HepG2 (cell line): ENCODE measurements around the gene CYTH2. TPM values are rescaled to one million over a fixed set of nuclear protein-coding genes. Genes with fewer than 3 reads are reported as not detected.

ENCODE experiments used
- ESRRA ChIP-seq: sonication (generic); formaldehyde crosslinking; IDR thresholded peaks from 2 replicates; pipeline ENCODE4 v1.5.1; 2020; ENCODE audit warnings: mild to moderate bottlenecking, low read depth, missing genetic modification reagents
- GZF1 ChIP-seq: sonication (generic); formaldehyde crosslinking; IDR thresholded peaks from 2 replicates; pipeline ENCODE4 v1.5.1; 2020; ENCODE audit warnings: mild to moderate bottlenecking, missing genetic modification reagents
- HNRNPLL ChIP-seq: fragments of 200-400 bp; formaldehyde crosslinking; IDR thresholded peaks from 2 replicates; pipeline ENCODE4 v1.6.1; 2017; ENCODE audit warnings: mild to moderate bottlenecking, low read depth, low read length; ENCODE audit not compliant: poor library complexity, severe bottlenecking
- HOXA7 ChIP-seq: sonication (generic); formaldehyde crosslinking; IDR thresholded peaks from 2 replicates; pipeline ENCODE4 v1.8.1; 2022; ENCODE audit warnings: mild to moderate bottlenecking, missing genetic modification reagents, moderate library complexity
- KDM5B ChIP-seq: sonication (generic); formaldehyde crosslinking; IDR thresholded peaks from 2 replicates; pipeline ENCODE4 v1.4.0; 2020; ENCODE audit warnings: missing genetic modification reagents, mild to moderate bottlenecking, borderline replicate concordance
- MXI1 ChIP-seq: IDR thresholded peaks from 3 replicates; pipeline ENCODE4 v1.6.1; 2012; ENCODE audit warnings: low read depth, low read length, inconsistent platforms, borderline replicate concordance
- PTBP1 ChIP-seq: fragments of 200-400 bp; formaldehyde crosslinking; IDR thresholded peaks from 2 replicates; pipeline ENCODE4 v1.6.1; 2018; ENCODE audit warnings: low read length, low read depth; ENCODE audit not compliant: poor library complexity, severe bottlenecking
- RAD51 ChIP-seq: fragments of 450-650 bp; IDR thresholded peaks from 2 replicates; pipeline ENCODE4 v1.6.1; 2016; ENCODE audit warnings: borderline replicate concordance
- RXRB ChIP-seq: IDR thresholded peaks from 2 replicates; pipeline ENCODE4 v1.6.1; 2016; ENCODE audit warnings: borderline replicate concordance, missing genetic modification reagents, missing compliant biosample characterization
- SATB2 ChIP-seq: sonication (generic); formaldehyde crosslinking; IDR thresholded peaks from 2 replicates; pipeline ENCODE4 v1.5.0; 2020; ENCODE audit warnings: missing genetic modification reagents
- ZBTB33 ChIP-seq: sonication (generic); formaldehyde crosslinking; IDR thresholded peaks from 2 replicates; pipeline ENCODE4 v1.4.0; 2020; ENCODE audit warnings: missing genetic modification reagents
- ZMYM3 ChIP-seq: sonication (generic); formaldehyde crosslinking; IDR thresholded peaks from 2 replicates; pipeline ENCODE4 v1.5.1; 2020; ENCODE audit warnings: mild to moderate bottlenecking, missing genetic modification reagents
- ZNF230 ChIP-seq: sonication (generic); formaldehyde crosslinking; IDR thresholded peaks from 2 replicates; pipeline ENCODE4 v1.4.0; 2020; ENCODE audit warnings: mild to moderate bottlenecking, missing genetic modification reagents
- ZNF275 ChIP-seq: sonication (generic); formaldehyde crosslinking; IDR thresholded peaks from 2 replicates; pipeline ENCODE4 v1.8.0; 2022; ENCODE audit warnings: missing genetic modification reagents, mild to moderate bottlenecking, inconsistent platforms, borderline replicate concordance
- ZNF430 ChIP-seq: sonication (generic); formaldehyde crosslinking; IDR thresholded peaks from 2 replicates; pipeline ENCODE4 v1.9.0; 2021; ENCODE audit warnings: mild to moderate bottlenecking, missing genetic modification reagents
- ZNF775 ChIP-seq: sonication (generic); formaldehyde crosslinking; IDR thresholded peaks from 2 replicates; pipeline ENCODE4 v1.4.0; 2020; ENCODE audit warnings: missing genetic modification reagents, mild to moderate bottlenecking, moderate library complexity, borderline replicate concordance
- polyA plus RNA-seq, 8 experiments: library from polyadenylated mRNA; depleted of rRNA in 3 of 8; stranded (reverse) in 7 of 8; unstranded in 1 of 8; fragments of >200 nt; fragmentation: Illumina TruSeq in 4 of 8; extraction: Trizol in 4 of 8; gene quantifications; 2 replicates each; pipeline versions ENCODE4 v1.2.1 to v1.2.3, GENCODE V29; 2011 to 2016; ENCODE audit warnings: low read depth in 4 of 8, missing spikeins in 1 of 8, mixed read lengths in 1 of 8; ENCODE audit not compliant: insufficient read depth in 1 of 8
- total RNA-seq, 5 experiments: library from RNA; depleted of rRNA; stranded (reverse); fragments of >200 nt; fragmentation: Illumina TruSeq; extraction: Trizol; gene quantifications; 2 replicates each; pipeline ENCODE4 v1.2.3, GENCODE V29; 2016; ENCODE audit warnings: low read depth in 1 of 5
- TF ChIP-seq, protein P1 (sequence below): IDR thresholded peaks from 2 replicates; pipeline ENCODE4 v1.6.1; 2012; ENCODE audit warnings: inconsistent platforms
- TF ChIP-seq, protein P2 (sequence below): sonication (generic); formaldehyde crosslinking; IDR thresholded peaks from 2 replicates; pipeline ENCODE4 v1.4.0; 2020; ENCODE audit warnings: mild to moderate bottlenecking, low read depth, missing genetic modification reagents
- TF ChIP-seq, protein P3 (sequence below): sonication (generic); formaldehyde crosslinking; IDR thresholded peaks from 2 replicates; pipeline ENCODE4 v1.8.1; 2023; ENCODE audit warnings: mild to moderate bottlenecking, inconsistent platforms, moderate library complexity, missing genetic modification reagents, borderline replicate concordance
- TF ChIP-seq, protein P4 (sequence below): sonication (generic); formaldehyde crosslinking; IDR thresholded peaks from 2 replicates; pipeline ENCODE4 v1.4.0; 2020; ENCODE audit warnings: missing genetic modification reagents

Gene CYTH2
- total and polyA plus RNA-seq, 2 of the 13 experiments (the other 11 are each of a cell fraction or from before 2014, with no cell fraction given): 16.5 to 39.3 TPM

- TF ChIP-seq, protein P1, sequence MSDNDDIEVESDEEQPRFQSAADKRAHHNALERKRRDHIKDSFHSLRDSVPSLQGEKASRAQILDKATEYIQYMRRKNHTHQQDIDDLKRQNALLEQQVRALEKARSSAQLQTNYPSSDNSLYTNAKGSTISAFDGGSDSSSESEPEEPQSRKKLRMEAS: peak; percentile 24; the same call in 1 of the 2 replicates
- TF ChIP-seq ZMYM3 (CRISPR knock-in tag) (peak; percentile 72), ZNF775 (CRISPR knock-in tag) (no peak), GZF1 (CRISPR knock-in tag) (no peak), SATB2 (CRISPR knock-in tag) (no peak), KDM5B (CRISPR knock-in tag) (no peak), MXI1 (no peak), ZNF430 (peak; percentile 44; the same call in 1 of the 2 replicates), ZNF275 (CRISPR knock-in tag) (no peak), PTBP1 (no peak), HNRNPLL (peak; percentile 84), ESRRA (CRISPR knock-in tag) (peak; percentile 46), ZNF230 (CRISPR knock-in tag) (no peak), HOXA7 (CRISPR knock-in tag) (no peak), RXRB (peak; percentile 70; the same call in 1 of the 2 replicates), ZBTB33 (CRISPR knock-in tag) (peak; percentile 53; the same call in 1 of the 2 replicates), RAD51 (no peak)
- TF ChIP-seq, protein P2, sequence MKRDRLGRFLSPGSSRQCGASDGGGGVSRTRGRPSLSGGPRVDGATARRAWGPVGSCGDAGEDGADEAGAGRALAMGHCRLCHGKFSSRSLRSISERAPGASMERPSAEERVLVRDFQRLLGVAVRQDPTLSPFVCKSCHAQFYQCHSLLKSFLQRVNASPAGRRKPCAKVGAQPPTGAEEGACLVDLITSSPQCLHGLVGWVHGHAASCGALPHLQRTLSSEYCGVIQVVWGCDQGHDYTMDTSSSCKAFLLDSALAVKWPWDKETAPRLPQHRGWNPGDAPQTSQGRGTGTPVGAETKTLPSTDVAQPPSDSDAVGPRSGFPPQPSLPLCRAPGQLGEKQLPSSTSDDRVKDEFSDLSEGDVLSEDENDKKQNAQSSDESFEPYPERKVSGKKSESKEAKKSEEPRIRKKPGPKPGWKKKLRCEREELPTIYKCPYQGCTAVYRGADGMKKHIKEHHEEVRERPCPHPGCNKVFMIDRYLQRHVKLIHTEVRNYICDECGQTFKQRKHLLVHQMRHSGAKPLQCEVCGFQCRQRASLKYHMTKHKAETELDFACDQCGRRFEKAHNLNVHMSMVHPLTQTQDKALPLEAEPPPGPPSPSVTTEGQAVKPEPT (CRISPR knock-in tag): 0 out of 2 replicates have a peak, but pooled peaks have one; percentile 58
- TF ChIP-seq, protein P3, sequence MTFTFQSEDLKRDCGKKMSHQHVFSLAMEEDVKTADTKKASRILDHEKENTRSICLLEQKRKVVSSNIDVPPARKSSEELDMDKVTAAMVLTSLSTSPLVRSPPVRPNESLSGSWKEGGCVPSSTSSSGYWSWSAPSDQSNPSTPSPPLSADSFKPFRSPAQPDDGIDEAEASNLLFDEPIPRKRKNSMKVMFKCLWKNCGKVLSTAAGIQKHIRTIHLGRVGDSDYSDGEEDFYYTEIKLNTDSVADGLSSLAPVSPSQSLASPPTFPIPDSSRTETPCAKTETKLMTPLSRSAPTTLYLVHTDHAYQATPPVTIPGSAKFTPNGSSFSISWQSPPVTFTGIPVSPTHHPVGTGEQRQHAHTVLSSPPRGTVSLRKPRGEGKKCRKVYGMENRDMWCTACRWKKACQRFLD (CRISPR knock-in tag): no peak
- TF ChIP-seq, protein P4, sequence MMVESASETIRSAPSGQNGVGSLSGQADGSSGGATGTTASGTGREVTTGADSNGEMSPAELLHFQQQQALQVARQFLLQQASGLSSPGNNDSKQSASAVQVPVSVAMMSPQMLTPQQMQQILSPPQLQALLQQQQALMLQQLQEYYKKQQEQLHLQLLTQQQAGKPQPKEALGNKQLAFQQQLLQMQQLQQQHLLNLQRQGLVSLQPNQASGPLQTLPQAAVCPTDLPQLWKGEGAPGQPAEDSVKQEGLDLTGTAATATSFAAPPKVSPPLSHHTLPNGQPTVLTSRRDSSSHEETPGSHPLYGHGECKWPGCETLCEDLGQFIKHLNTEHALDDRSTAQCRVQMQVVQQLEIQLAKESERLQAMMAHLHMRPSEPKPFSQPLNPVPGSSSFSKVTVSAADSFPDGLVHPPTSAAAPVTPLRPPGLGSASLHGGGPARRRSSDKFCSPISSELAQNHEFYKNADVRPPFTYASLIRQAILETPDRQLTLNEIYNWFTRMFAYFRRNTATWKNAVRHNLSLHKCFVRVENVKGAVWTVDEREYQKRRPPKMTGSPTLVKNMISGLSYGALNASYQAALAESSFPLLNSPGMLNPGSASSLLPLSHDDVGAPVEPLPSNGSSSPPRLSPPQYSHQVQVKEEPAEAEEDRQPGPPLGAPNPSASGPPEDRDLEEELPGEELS (CRISPR knock-in tag): peak; percentile 27; the same call in 1 of the 2 replicates
Measured at GRCh38 chr19:48496959-48497727, 28.0 kb downstream of the CYTH2 start (continued).
